Measurements from ENCODE around the gene MTRF1. TPM values are rescaled to one million over a fixed set of nuclear protein-coding genes. Genes with fewer than 3 reads are reported as not detected.

MTRF1 gene, protein sequence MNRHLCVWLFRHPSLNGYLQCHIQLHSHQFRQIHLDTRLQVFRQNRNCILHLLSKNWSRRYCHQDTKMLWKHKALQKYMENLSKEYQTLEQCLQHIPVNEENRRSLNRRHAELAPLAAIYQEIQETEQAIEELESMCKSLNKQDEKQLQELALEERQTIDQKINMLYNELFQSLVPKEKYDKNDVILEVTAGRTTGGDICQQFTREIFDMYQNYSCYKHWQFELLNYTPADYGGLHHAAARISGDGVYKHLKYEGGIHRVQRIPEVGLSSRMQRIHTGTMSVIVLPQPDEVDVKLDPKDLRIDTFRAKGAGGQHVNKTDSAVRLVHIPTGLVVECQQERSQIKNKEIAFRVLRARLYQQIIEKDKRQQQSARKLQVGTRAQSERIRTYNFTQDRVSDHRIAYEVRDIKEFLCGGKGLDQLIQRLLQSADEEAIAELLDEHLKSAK
- total RNA-seq = 10 to 100 TPM in 2 of 6 donors, 1 to 10 TPM in 4; 6.5 to 15.3 (median 9.0) TPM
- polyA plus RNA-seq = 10 to 100 TPM; 13.0 to 19.8 TPM

DNA sequence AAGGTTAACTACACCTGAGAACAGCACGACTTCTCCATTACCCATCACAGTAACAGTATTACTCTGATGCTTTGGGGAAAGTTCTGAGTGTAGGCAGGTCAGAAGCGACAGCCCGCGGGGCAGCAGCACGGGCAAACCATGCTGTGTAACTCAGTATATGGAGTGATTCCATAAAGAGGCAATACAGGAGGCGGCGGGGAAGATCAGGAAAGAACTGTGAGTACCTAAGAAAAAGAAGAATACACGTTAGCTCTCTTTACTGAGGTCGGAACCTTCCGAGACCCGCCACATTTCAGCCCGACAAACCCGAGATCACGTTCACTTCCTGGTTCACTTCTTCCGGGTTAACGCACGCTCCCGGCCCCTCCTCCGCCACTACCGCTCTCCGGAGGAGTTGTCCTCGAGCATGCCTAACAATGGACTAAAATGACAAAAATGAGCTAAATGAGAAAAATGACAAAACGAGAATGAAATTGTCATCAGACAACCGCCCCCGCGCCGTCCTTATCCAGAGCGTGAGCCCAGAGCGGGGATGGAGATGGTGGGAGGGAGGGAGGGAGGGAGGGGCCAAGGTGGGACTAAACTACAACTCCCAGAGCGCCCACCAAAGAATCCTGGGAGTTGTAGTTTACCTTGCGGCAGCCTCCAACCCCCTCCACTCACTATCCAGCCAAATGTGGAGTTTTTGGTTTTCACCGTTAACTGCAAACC, at the start of gene MTRF1:
MTRF1 (minus strand) TSS at position 316 of the 711 bp plus-strand sequence. CDS start 2,669 bp downstream, outside the sequence.
- H3K27me3 ChIP-seq = no peaks in the 10 kb centered on the region
- peaks cover 6 to 15% (median 7%) of the 10 kb centered on the region in 3 donors for H3K4me1 ChIP-seq
- WGBS, 2 donors = 1% methylated on average over 32 of the region's 32 CpGs
- peak within 1 kb of the TSS; percentile 40 to 70 (median 46) for H3K4me3 ChIP-seq
- no peaks in the 10 kb centered on the region for H3K9me3 ChIP-seq
- intact Hi-C loops (cut with DNase I) = no loop called here
- ATAC-seq (peak; percentile 93 to 98 (median 95)), FAIRE-seq (no peak), DNase-seq (peak; percentile 70 to 84 (median 78))
- TF ChIP-seq, protein P1, sequence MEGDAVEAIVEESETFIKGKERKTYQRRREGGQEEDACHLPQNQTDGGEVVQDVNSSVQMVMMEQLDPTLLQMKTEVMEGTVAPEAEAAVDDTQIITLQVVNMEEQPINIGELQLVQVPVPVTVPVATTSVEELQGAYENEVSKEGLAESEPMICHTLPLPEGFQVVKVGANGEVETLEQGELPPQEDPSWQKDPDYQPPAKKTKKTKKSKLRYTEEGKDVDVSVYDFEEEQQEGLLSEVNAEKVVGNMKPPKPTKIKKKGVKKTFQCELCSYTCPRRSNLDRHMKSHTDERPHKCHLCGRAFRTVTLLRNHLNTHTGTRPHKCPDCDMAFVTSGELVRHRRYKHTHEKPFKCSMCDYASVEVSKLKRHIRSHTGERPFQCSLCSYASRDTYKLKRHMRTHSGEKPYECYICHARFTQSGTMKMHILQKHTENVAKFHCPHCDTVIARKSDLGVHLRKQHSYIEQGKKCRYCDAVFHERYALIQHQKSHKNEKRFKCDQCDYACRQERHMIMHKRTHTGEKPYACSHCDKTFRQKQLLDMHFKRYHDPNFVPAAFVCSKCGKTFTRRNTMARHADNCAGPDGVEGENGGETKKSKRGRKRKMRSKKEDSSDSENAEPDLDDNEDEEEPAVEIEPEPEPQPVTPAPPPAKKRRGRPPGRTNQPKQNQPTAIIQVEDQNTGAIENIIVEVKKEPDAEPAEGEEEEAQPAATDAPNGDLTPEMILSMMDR (IDR thresholded peaks at IDR 0.05) = no peak
- no peaks in the 10 kb centered on the region for H3K36me3 ChIP-seq
- H3K27ac ChIP-seq = peak within 1 kb of the TSS; percentile 39 to 82 (median 70)

GRCh38 chr13:41313117-41313516, 49.7 kb upstream of the MTRF1 start:
- Histone ChIP-seq H3K36me3 (no peaks in the 10 kb centered on the region), H3K4me3 (peak overlapping the region in 3 of 4 donors; percentile 83 to 99 (median 98)), H3K9me3 (no peaks in the 10 kb centered on the region), H3K27ac (peak overlapping the region in 2 of 4 donors; percentile 99), H3K4me1 (peaks cover 0 to 15% (median 12%) of the 10 kb centered on the region in 3 donors), H3K27me3 (no peaks in the 10 kb centered on the region)
- no peak for FAIRE-seq
- TF ChIP-seq, protein P1 (IDR thresholded peaks at IDR 0.05) = no peak
- ATAC-seq = no peak
- intact Hi-C loops (cut with DNase I) = no loop called here
- 18 to 23% methylated on average over 5 of the region's 5 CpGs for WGBS, 2 donors
- no peak for DNase-seq

DNA sequence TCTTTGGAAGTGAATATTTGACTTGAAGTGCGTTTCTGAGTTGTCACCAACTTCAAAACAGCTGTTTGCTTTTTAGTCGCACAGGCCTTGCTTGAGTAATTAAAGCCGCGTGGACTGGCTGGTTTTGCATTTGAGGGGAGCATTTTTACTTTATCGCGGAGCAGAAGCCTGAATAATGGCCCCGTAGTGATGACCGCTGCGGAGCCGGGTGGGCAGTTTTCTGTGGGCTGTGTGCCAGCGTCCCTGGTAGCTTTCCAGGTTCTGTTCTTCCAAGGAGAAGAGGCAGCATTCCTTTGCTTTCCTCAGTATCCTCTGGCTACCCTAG, 48.8 kb upstream of the MTRF1 start:
- TF ChIP-seq, protein P1 (IDR thresholded peaks at IDR 0.05) = no peak
- DNase-seq (peak in 5 of 6 donors; percentile 52 to 78 (median 66)), FAIRE-seq (no peak), ATAC-seq (peak; percentile 30 to 41 (median 34))
- no peaks in the 10 kb centered on the region for H3K9me3 ChIP-seq
- peak overlapping the region; percentile 91 to 99 (median 95) for H3K27ac ChIP-seq
- intact Hi-C loops (cut with DNase I) = no loop called here
- no peaks in the 10 kb centered on the region for H3K27me3 ChIP-seq
- peak overlapping the region; percentile 83 to 99 (median 94) for H3K4me3 ChIP-seq
- 0% methylated on average over 11 of the region's 11 CpGs for WGBS, 2 donors
- H3K36me3 ChIP-seq = no peaks in the 10 kb centered on the region
- peaks cover 0 to 12% (median 8%) of the 10 kb centered on the region in 3 donors for H3K4me1 ChIP-seq

- H3K36me3 ChIP-seq = no peaks in the 10 kb centered on the region
- WGBS, 2 donors = 0 to 1% methylated on average over 60 to 73 of the region's 73 CpGs
- TF ChIP-seq, protein P1 (IDR thresholded peaks at IDR 0.05) = no peak
- FAIRE-seq = no peak
- peak; percentile 62 to 80 (median 75) for ATAC-seq
- intact Hi-C loops (cut with DNase I) = no loop called here
- no peaks in the 10 kb centered on the region for H3K9me3 ChIP-seq
- peaks cover 0 to 12% (median 3%) of the 10 kb centered on the region in 3 donors for H3K4me1 ChIP-seq
- peak overlapping the region; percentile 83 to 99 (median 94) for H3K4me3 ChIP-seq
- peak overlapping the region; percentile 91 to 99 (median 95) for H3K27ac ChIP-seq
- peak in 4 of 6 donors; percentile 48 to 82 (median 54) for DNase-seq
- no peaks in the 10 kb centered on the region for H3K27me3 ChIP-seq
Measured at GRCh38 chr13:41311406-41312175, 48.2 kb upstream of the MTRF1 start.

Data from pancreas (tissue), 10 donors.